Amygdala (tissue), 56 donors: ENCODE measurements around the gene YWHAG.
"Not testable (repeated sequence)": the region's sequence is repeated elsewhere in the genome, so short reads cannot be mapped to it uniquely, and the experiment has no call there.

Experiments
- DNase-seq, 56 donors: peaks; one replicate each; lab custom pipeline; 2025; lab: John Stamatoyannopoulos, UW

YWHAG gene

GRCh38 chr7:76327610-76328009, 31.2 kb downstream of the YWHAG start:
- DNase-seq: no peak

GRCh38 chr7:76326646-76327233, 32.1 kb downstream of the YWHAG start:
- no peak for DNase-seq

GRCh38 chr7:76325811-76326210, 33.0 kb downstream of the YWHAG start:
- no peak for DNase-seq

GRCh38 chr7:76325092-76325491, 33.7 kb downstream of the YWHAG start:
- DNase-seq: no peak

- peak in 34 of 56 donors; percentile 12 to 78 (median 60) for DNase-seq
Measured at GRCh38 chr7:76318488-76319353, 40.1 kb downstream of the YWHAG start.

- DNase-seq: peak; percentile 69 to 99 (median 95)
Measured at GRCh38 chr7:76317782-76318487, 40.9 kb downstream of the YWHAG start.

GRCh38 chr7:76316984-76317781, 41.6 kb downstream of the YWHAG start:
- peak in 2 of 56 donors; percentile 22 to 34 for DNase-seq

- DNase-seq: no peak
Measured at GRCh38 chr7:76315364-76315763, 43.4 kb downstream of the YWHAG start.

GRCh38 chr7:76314740-76315139, 44.1 kb downstream of the YWHAG start:
- not testable (repeated sequence) for DNase-seq

- DNase-seq: peak in 55 of 56 donors; percentile 67 to 98 (median 91)
Measured at GRCh38 chr7:76314042-76314721, 44.6 kb downstream of the YWHAG start.

- not testable (repeated sequence) for DNase-seq
Measured at GRCh38 chr7:76311838-76312237, 47.0 kb downstream of the YWHAG start.

- peak in 42 of 56 donors; percentile 10 to 87 (median 48) for DNase-seq
Measured at GRCh38 chr7:76310102-76310957, 48.5 kb downstream of the YWHAG start.

GRCh38 chr7:76309341-76310101, 49.3 kb downstream of the YWHAG start:
- peak in 1 of 56 donors; percentile 30 for DNase-seq

- peak in 1 of 56 donors; percentile 47 for DNase-seq
Measured at GRCh38 chr7:76308874-76309273, 49.9 kb downstream of the YWHAG start.

GRCh38 chr7:76304888-76305375, 53.9 kb downstream of the YWHAG start:
- DNase-seq: peak in 48 of 56 donors; percentile 11 to 85 (median 62)

- peak in 47 of 56 donors; percentile 9 to 92 (median 48) for DNase-seq
Measured at GRCh38 chr7:76303202-76304147, 55.3 kb downstream of the YWHAG start.
